GM12878 (cell line): ENCODE data around the gene LONP1. TPM values are rescaled to one million over a fixed set of nuclear protein-coding genes. Genes with fewer than 3 reads are reported as not detected.

Source experiments
- ATAC-seq: fragments of 200-7000 bp; cut with Tn5 transposase; 3 replicates; pipeline ENCODE4 v1.9.1; 2020; ENCODE audit warnings: mild to moderate bottlenecking, moderate library complexity
- BruUV-seq: library from RNA; stranded (reverse); fragments of 400-500 nt; replicated peaks from 2 replicates; lab custom pipeline; 2021; lab: Mats Ljungman, UMichigan
- CTCF ChIA-PET: fragments of 300-600 bp; sonication (Branson Sonifier 250); formaldehyde crosslinking; extraction: SDS; loops from one replicate; lab custom pipeline; 2021; ENCODE audit warnings: inconsistent platforms; lab: Yijun Ruan, JAX
- POLR2A ChIA-PET: fragments of 350-600 bp; formaldehyde crosslinking; extraction: SDS; loops from one replicate; lab custom pipeline; 2021; ENCODE audit warnings: inconsistent platforms; lab: Charles Lee
- RAD21 ChIA-PET: fragments of 300-600 bp; sonication (Branson Sonifier 250); formaldehyde crosslinking; loops from one replicate; lab custom pipeline; 2023; ENCODE audit warnings: antibody characterized with exemption; ENCODE audit not compliant: unreplicated experiment; lab: Charles Lee
- SMC1A ChIA-PET: fragments of 300-600 bp; sonication (Branson Sonifier 250); formaldehyde crosslinking; loops from one replicate; lab custom pipeline; 2023; ENCODE audit not compliant: unreplicated experiment, uncharacterized antibody; lab: Charles Lee
- DNase-seq: peaks from one replicate; pipeline ENCODE4 v3.0.0-alpha.2; 2011; ENCODE audit warnings: low read depth, low spot score
- FAIRE-seq: peaks from 3 replicates; lab custom pipeline; 2011; peaks lifted over from hg19 to GRCh38; lab: Jason Lieb, UNC
- H2AFZ ChIP-seq: 2 replicates; pipeline ENCODE4 v1.6.0; 2011; ENCODE audit warnings: low read depth, low read length, control low read depth; ENCODE audit not compliant: control insufficient read depth
- H3K27ac ChIP-seq: 2 replicates; pipeline ENCODE4 v1.5.1; 2011; ENCODE audit warnings: control low read depth; ENCODE audit not compliant: control insufficient read depth, insufficient read depth
- H3K27me3 ChIP-seq, 2 experiments: replicated peaks in 1 of 2; 2 replicates each; pipeline versions ENCODE4 v1.6.0 to v1.6.1; 2011; ENCODE audit warnings: low read length in 1 of 2; ENCODE audit not compliant: control insufficient read depth in 2 of 2, insufficient read depth in 2 of 2
- H3K36me3 ChIP-seq, 2 experiments: 2 replicates each; pipeline ENCODE4 v1.5.1; 2011; ENCODE audit warnings: low read length in 1 of 2; ENCODE audit not compliant: control insufficient read depth in 2 of 2, insufficient read depth in 2 of 2
- H3K4me1 ChIP-seq: 2 replicates; pipeline ENCODE4 v1.6.1; 2011; ENCODE audit warnings: mild to moderate bottlenecking, low read length, moderate library complexity, mixed read lengths; ENCODE audit not compliant: control insufficient read depth, insufficient read depth
- H3K4me2 ChIP-seq: 2 replicates; pipeline ENCODE4 v1.6.0; 2011; ENCODE audit warnings: control low read depth; ENCODE audit not compliant: control insufficient read depth, insufficient read depth
- H3K4me3 ChIP-seq: fragments of 200-600 bp; sonication (generic); 2 replicates; pipeline ENCODE4 v1.5.1; 2016
- H3K79me2 ChIP-seq: 2 replicates; pipeline ENCODE4 v1.6.0; 2011; ENCODE audit warnings: low read length; ENCODE audit not compliant: control insufficient read depth, insufficient read depth
- H3K9ac ChIP-seq: 2 replicates; pipeline ENCODE4 v1.8.0; 2011; ENCODE audit warnings: low read length, control low read depth, mixed read lengths; ENCODE audit not compliant: control insufficient read depth, insufficient read depth
- H3K9me3 ChIP-seq: replicated peaks from 3 replicates; pipeline ENCODE4 v1.5.1; 2011; ENCODE audit warnings: mild to moderate bottlenecking, low read length; ENCODE audit not compliant: control insufficient read depth, insufficient read depth
- H4K20me1 ChIP-seq: 2 replicates; pipeline ENCODE4 v1.6.0; 2011; ENCODE audit not compliant: control insufficient read depth, insufficient read depth
- CUX1 ChIP-seq: IDR thresholded peaks from 2 replicates; pipeline ENCODE4 v1.6.1; 2012; ENCODE audit warnings: improper control_type of control experiment, low read depth, low read length; ENCODE audit not compliant: insufficient replicate concordance
- EED ChIP-seq: sonication (generic); IDR thresholded peaks from 2 replicates; pipeline ENCODE4 v1.6.1; 2016; ENCODE audit warnings: antibody characterized with exemption, low read depth
- GABPA ChIP-seq: IDR thresholded peaks from 2 replicates; pipeline ENCODE4 v1.6.1; 2014; ENCODE audit warnings: antibody characterized with exemption, low read depth, mild to moderate bottlenecking, inconsistent platforms
- HDGF ChIP-seq: fragments of 450-650 bp; IDR thresholded peaks from 2 replicates; pipeline ENCODE4 v1.6.1; 2016; ENCODE audit warnings: antibody characterized with exemption
- MEF2B ChIP-seq: fragments of 450-650 bp; IDR thresholded peaks from 2 replicates; pipeline ENCODE4 v1.6.1; 2018; ENCODE audit warnings: mild to moderate bottlenecking, moderate library complexity; ENCODE audit not compliant: partially characterized antibody, poor library complexity, severe bottlenecking
- MTA3 ChIP-seq: IDR thresholded peaks from 2 replicates; pipeline ENCODE4 v1.6.1; 2012; ENCODE audit warnings: low read length, inconsistent platforms, borderline replicate concordance
- POLR2A ChIP-seq: IDR thresholded peaks from 2 replicates; pipeline ENCODE4 v1.6.1; 2011; ENCODE audit warnings: low read depth, mild to moderate bottlenecking, low read length
- POLR2AphosphoS5 ChIP-seq: IDR thresholded peaks from 2 replicates; pipeline ENCODE4 v1.6.1; 2011; ENCODE audit warnings: mild to moderate bottlenecking, low read length, inconsistent platforms
- SUPT20H ChIP-seq: IDR thresholded peaks from 2 replicates; pipeline ENCODE4 v1.6.1; 2011; ENCODE audit warnings: low read depth, mild to moderate bottlenecking, low read length, moderate library complexity, borderline replicate concordance; ENCODE audit not compliant: control insufficient read depth
- ZBTB4 ChIP-seq: fragments of 450-650 bp; formaldehyde crosslinking; IDR thresholded peaks from 2 replicates; pipeline ENCODE4 v1.4.0; 2022; ENCODE audit warnings: mild to moderate bottlenecking, moderate library complexity
- ZNF24 ChIP-seq: fragments of 450-650 bp; IDR thresholded peaks from 2 replicates; pipeline ENCODE4 v1.6.1; 2017; ENCODE audit warnings: antibody characterized with exemption, mild to moderate bottlenecking
- ZNF622 ChIP-seq: fragments of 450-650 bp; IDR thresholded peaks from 2 replicates; pipeline ENCODE4 v1.6.1; 2017; ENCODE audit warnings: mild to moderate bottlenecking, inconsistent platforms
- ZNF687 ChIP-seq: fragments of 450-650 bp; IDR thresholded peaks from 2 replicates; pipeline ENCODE4 v1.6.1; 2017; ENCODE audit warnings: mild to moderate bottlenecking, moderate library complexity
- WGBS: methylation state at CpG from one replicate; pipeline ENCODE4 v1.1.6; 2016; ENCODE audit warnings: low lambda C conversion rate; ENCODE audit not compliant: insufficient replicate concordance, insufficient coverage; ENCODE audit errors: missing lambda C conversion rate; 5-methylcytosine and 5-hydroxymethylcytosine counted together
- in situ Hi-C: fragments of 300-500 bp; cut with MboI; formaldehyde crosslinking; loops from 9 replicates; pipeline ENCODE4 v1.14.3; 2018; ENCODE audit warnings: mixed read lengths
- intact Hi-C: fragments of 100-400 bp; cut with micrococcal nuclease; formaldehyde crosslinking; loops from one replicate; pipeline ENCODE4 v1.14.2; 2022; ENCODE audit not compliant: unreplicated experiment
- polyA plus RNA-seq, 11 experiments: library from polyadenylated mRNA; depleted of rRNA in 4 of 11; unstranded in 6 of 11; stranded (reverse) in 5 of 11; fragments of >200 nt; fragmentation: Nextera tagmentation in 4 of 11; fragmentation: Illumina TruSeq in 1 of 11; extraction: Ambion mirVana in 4 of 11; extraction: Trizol in 1 of 11; gene quantifications; 1 replicate in 1 of 11; 2 replicates in 10 of 11; pipeline versions ENCODE4 v1.2.1 to v1.2.3, GENCODE V29; 2011 to 2016; ENCODE audit warnings: inconsistent platforms in 2 of 11, missing spikeins in 2 of 11, low read depth in 1 of 11
- total RNA-seq, 4 experiments: library from RNA; depleted of rRNA in 3 of 4; stranded (reverse); fragments of >200 nt in 3 of 4; fragmentation: Illumina TruSeq in 1 of 4; extraction: Trizol in 1 of 4; gene quantifications; 2 replicates each; pipeline versions ENCODE4 v1.2.1 to v1.2.3, GENCODE V29; 2013 to 2021

LONP1 gene
- total and polyA plus RNA-seq, 10 of the 15 experiments (the other 5 are each of a cell fraction or from before 2014, with no cell fraction given): 0.61 to 136 (median 59.5) TPM

- no peak overlapping the region for H3K27ac ChIP-seq
- SMC1A ChIA-PET: no interaction called here
- no peak for FAIRE-seq
- no peak for ATAC-seq
- no peak overlapping the region for H3K9ac ChIP-seq
- intact Hi-C loops: no loop called here
- POLR2A ChIA-PET: interaction anchor here (0.6 kb wide), 1 partner anchor 81 kb away, joined by 8 read pairs; no protein-coding TSS in a partner anchor
- no peaks in the 10 kb centered on the region for H4K20me1 ChIP-seq
- H3K27me3 ChIP-seq: no peaks in the 10 kb centered on the region
- no peaks in the 10 kb centered on the region; the same call in 2 of the 3 replicates for H3K9me3 ChIP-seq
- WGBS: 92% methylated on average over 16 of the region's 16 CpGs
- BruUV-seq: no TSS peak
- peaks cover 27 to 39% of the 10 kb centered on the region in 2 experiments for H3K36me3 ChIP-seq
- H3K4me3 ChIP-seq: no peak overlapping the region
- H3K4me1 ChIP-seq: no peaks in the 10 kb centered on the region
- H2AFZ ChIP-seq: no peak overlapping the region
- no peaks in the 10 kb centered on the region for H3K79me2 ChIP-seq
- CTCF ChIA-PET: interaction anchor here (1.2 kb wide), 2 partner anchors 16 to 18 kb away, joined by 3 read pairs; no protein-coding TSS in a partner anchor
- no peak for DNase-seq
- no peak overlapping the region for H3K4me2 ChIP-seq
- in situ Hi-C loops: no loop called here
- RAD21 ChIA-PET: no interaction called here
- TF ChIP-seq GABPA (no peak), ZNF24 (no peak), ZBTB4 (CRISPR knock-in tag) (no peak), SUPT20H (no peak), HDGF (no peak), EED (no peak), MTA3 (no peak), CUX1 (no peak), ZNF622 (no peak), POLR2AphosphoS5 (0 out of 2 replicates have a peak, but pooled peaks have one; percentile 31), MEF2B (no peak), POLR2A (peak; percentile 55), ZNF687 (no peak)
These were observed 14.4 kb downstream of the LONP1 start for GRCh38 chr19:5705552-5705951.
